HCT116 (cell line): ENCODE data around the gene FSTL4. TPM values are rescaled to one million over a fixed set of nuclear protein-coding genes. Genes with fewer than 3 reads are reported as not detected.

Experiments used
- ATAC-seq: fragments of 200-7000 bp; cut with Tn5 transposase; 2 replicates; pipeline ENCODE4 v1.9.1; 2020; ENCODE audit warnings: mild to moderate bottlenecking, moderate library complexity
- BruUV-seq: library from RNA; stranded (reverse); fragments of 400-500 nt; replicated peaks from 2 replicates; lab custom pipeline; 2021; lab: Mats Ljungman, UMichigan
- CTCF ChIA-PET: fragments of 300-600 bp; sonication (Branson Sonifier 250); formaldehyde crosslinking; loops from one replicate; lab custom pipeline; 2021; ENCODE audit warnings: antibody characterized with exemption; lab: Charles Lee
- POLR2A ChIA-PET: fragments of 300-600, 350-600 bp; sonication (Branson Sonifier 250); formaldehyde crosslinking; loops from one replicate; lab custom pipeline; 2021; ENCODE audit warnings: antibody characterized with exemption; lab: Charles Lee
- RAD21 ChIA-PET, 2 experiments: fragments of 300-600 bp; sonication (Branson Sonifier 250); formaldehyde crosslinking; loops; one replicate each; lab custom pipeline; 2023; ENCODE audit warnings: low total read pairs in 2 of 2; ENCODE audit not compliant: uncharacterized antibody in 2 of 2, unreplicated experiment in 2 of 2, low non-redundant PET in 1 of 2; lab: Charles Lee
- DNase-seq: peaks from one replicate; pipeline ENCODE4 v3.0.0-alpha.2; 2010; ENCODE audit warnings: low read depth, low spot score
- H2AFZ ChIP-seq: fragments of 200-600 bp; shearing (Covaris generic), sonication (generic); 2 replicates; pipeline ENCODE4 v1.6.1; 2017; ENCODE audit warnings: low read depth, mixed run types, mixed read lengths, antibody characterized with exemption, low read length; ENCODE audit not compliant: poor library complexity, severe bottlenecking
- H3K27ac ChIP-seq: 2 replicates; pipeline ENCODE4 v1.5.1; 2012; ENCODE audit warnings: low read depth, low read length
- H3K27me3 ChIP-seq: fragments of 200-600 bp; sonication (generic); 2 replicates; pipeline ENCODE4 v1.6.1; 2016; ENCODE audit warnings: mixed run types, low read length, mixed read lengths; ENCODE audit not compliant: insufficient read depth
- H3K36me3 ChIP-seq, 2 experiments: fragments of 200-500 bp in 1 of 2; fragments of 200-600 bp in 1 of 2; sonication (Bioruptor generic) in 1 of 2; sonication (generic) in 1 of 2; 2 replicates each; pipeline versions ENCODE4 v1.5.1 to v1.6.1; 2014 to 2016; ENCODE audit warnings: low read length in 2 of 2, inconsistent platforms in 1 of 2, mixed read lengths in 1 of 2, mixed run types in 1 of 2; ENCODE audit not compliant: insufficient read depth in 2 of 2, control insufficient read depth in 1 of 2
- H3K4me1 ChIP-seq, 2 experiments: fragments of 200-600 bp in 1 of 2; sonication (generic) in 1 of 2; 2 replicates each; pipeline versions ENCODE4 v1.5.1 to v1.6.1; 2012 to 2017; ENCODE audit warnings: low read length in 2 of 2, inconsistent platforms in 1 of 2, mild to moderate bottlenecking in 1 of 2, mixed read lengths in 1 of 2, mixed run types in 1 of 2, moderate library complexity in 1 of 2; ENCODE audit not compliant: insufficient read depth in 2 of 2, control insufficient read depth in 1 of 2
- H3K4me2 ChIP-seq: fragments of 200-600 bp; sonication (generic); 2 replicates; pipeline ENCODE4 v1.6.1; 2017; ENCODE audit warnings: mixed run types, low read length, mixed read lengths
- H3K4me3 ChIP-seq, 2 experiments: fragments of 200-600 bp in 1 of 2; sonication (generic) in 1 of 2; replicated peaks in 1 of 2; 2 replicates each; pipeline ENCODE4 v1.5.1; 2011 to 2016; ENCODE audit warnings: low read length in 2 of 2, control low read depth in 1 of 2, low read depth in 1 of 2, mild to moderate bottlenecking in 1 of 2, mixed read lengths in 1 of 2, mixed run types in 1 of 2
- H3K79me2 ChIP-seq: fragments of 200-600 bp; sonication (generic); 2 replicates; pipeline ENCODE4 v1.6.1; 2017; ENCODE audit warnings: mild to moderate bottlenecking, mixed run types, low read length, moderate library complexity, mixed read lengths; ENCODE audit not compliant: insufficient read depth
- H3K9ac ChIP-seq: fragments of 200-600 bp; sonication (generic); 2 replicates; pipeline ENCODE4 v1.6.1; 2016; ENCODE audit warnings: low read length, mixed read lengths
- H3K9me2 ChIP-seq: fragments of 200-600 bp; sonication (generic), shearing (Covaris generic); 2 replicates; pipeline ENCODE4 v1.6.1; 2017; ENCODE audit warnings: mixed run types, mild to moderate bottlenecking, moderate library complexity; ENCODE audit not compliant: insufficient read depth
- H3K9me3 ChIP-seq, 2 experiments: fragments of 200-500 bp in 1 of 2; fragments of 200-600 bp in 1 of 2; sonication (Bioruptor generic) in 1 of 2; sonication (generic) in 1 of 2; 2 replicates each; pipeline ENCODE4 v1.6.1; 2014 to 2017; ENCODE audit warnings: low read length in 2 of 2, mixed read lengths in 2 of 2, inconsistent platforms in 1 of 2, low read depth in 1 of 2, mild to moderate bottlenecking in 1 of 2, mixed run types in 1 of 2, moderate library complexity in 1 of 2; ENCODE audit not compliant: control insufficient read depth in 1 of 2, insufficient read depth in 1 of 2
- H4K20me1 ChIP-seq: fragments of 200-600 bp; sonication (generic), shearing (Covaris generic); 2 replicates; pipeline ENCODE4 v1.6.1; 2017; ENCODE audit warnings: mixed run types, mild to moderate bottlenecking, moderate library complexity; ENCODE audit not compliant: insufficient read depth
- CBX3 ChIP-seq: IDR thresholded peaks from 2 replicates; pipeline ENCODE4 v1.6.1; 2012; ENCODE audit warnings: low read depth
- CEBPB ChIP-seq: IDR thresholded peaks from 2 replicates; pipeline ENCODE4 v1.6.1; 2012; ENCODE audit warnings: low read depth
- EGR1 ChIP-seq: IDR thresholded peaks from 2 replicates; pipeline ENCODE4 v1.6.1; 2012; ENCODE audit warnings: low read depth
- ELF1 ChIP-seq: IDR thresholded peaks from 2 replicates; pipeline ENCODE4 v1.6.1; 2012; ENCODE audit warnings: low read depth, borderline replicate concordance
- EZH2 ChIP-seq: fragments of 200-600 bp; sonication (generic); IDR thresholded peaks from 2 replicates; pipeline ENCODE4 v1.6.1; 2017; ENCODE audit warnings: antibody characterized with exemption, mixed run types
- FOSL1 ChIP-seq: IDR thresholded peaks from 2 replicates; pipeline ENCODE4 v1.6.1; 2012; ENCODE audit warnings: low read depth
- JUND ChIP-seq: IDR thresholded peaks from 2 replicates; pipeline ENCODE4 v1.6.1; 2012
- POLR2A ChIP-seq: IDR thresholded peaks from 2 replicates; pipeline ENCODE4 v1.7.0; 2011; ENCODE audit warnings: borderline replicate concordance; ENCODE audit not compliant: insufficient read depth, insufficient read length; ENCODE audit errors: extremely low read depth
- POLR2AphosphoS5 ChIP-seq: IDR thresholded peaks from 2 replicates; pipeline ENCODE4 v1.6.1; 2011; ENCODE audit warnings: mild to moderate bottlenecking, low read depth, low read length, moderate library complexity
- RAD21 ChIP-seq: IDR thresholded peaks from 2 replicates; pipeline ENCODE4 v1.6.1; 2012; ENCODE audit warnings: low read depth, mild to moderate bottlenecking
- SIN3A ChIP-seq: IDR thresholded peaks from 2 replicates; pipeline ENCODE4 v1.6.1; 2012; ENCODE audit warnings: low read depth
- SP1 ChIP-seq: IDR thresholded peaks from 2 replicates; pipeline ENCODE4 v1.6.1; 2012; ENCODE audit warnings: low read depth
- SRF ChIP-seq: IDR thresholded peaks from 2 replicates; pipeline ENCODE4 v1.6.1; 2012; ENCODE audit warnings: low read depth
- YY1 ChIP-seq: IDR thresholded peaks from 2 replicates; pipeline ENCODE4 v1.6.1; 2011; ENCODE audit warnings: low read length, low read depth, moderate library complexity, mild to moderate bottlenecking; ENCODE audit not compliant: insufficient replicate concordance; ENCODE audit errors: extremely low read depth
- ZFX ChIP-seq: fragments of 450-650 bp; IDR thresholded peaks from 2 replicates; pipeline ENCODE4 v1.6.1; 2017
- ZNF274 ChIP-seq: fragments of 200-500 bp; sonication (Bioruptor generic); IDR thresholded peaks from 2 replicates; pipeline ENCODE4 v1.6.1; 2014; ENCODE audit warnings: mild to moderate bottlenecking, low read depth, low read length, inconsistent platforms
- intact Hi-C: fragments of 100-400 bp; cut with micrococcal nuclease; formaldehyde crosslinking; loops from 2 replicates; pipeline ENCODE4 v1.10.0; 2022
- total RNA-seq: library from RNA; stranded (reverse); gene quantifications from one replicate; pipeline ENCODE4 v1.2.1, GENCODE V29; 2021; ENCODE audit not compliant: unreplicated experiment
- TF ChIP-seq, protein P1 (sequence below): IDR thresholded peaks from 2 replicates; pipeline ENCODE4 v1.6.1; 2012

Gene FSTL4
- total RNA-seq, 1 experiment from 2014 or later: 0.37 TPM

DNA sequence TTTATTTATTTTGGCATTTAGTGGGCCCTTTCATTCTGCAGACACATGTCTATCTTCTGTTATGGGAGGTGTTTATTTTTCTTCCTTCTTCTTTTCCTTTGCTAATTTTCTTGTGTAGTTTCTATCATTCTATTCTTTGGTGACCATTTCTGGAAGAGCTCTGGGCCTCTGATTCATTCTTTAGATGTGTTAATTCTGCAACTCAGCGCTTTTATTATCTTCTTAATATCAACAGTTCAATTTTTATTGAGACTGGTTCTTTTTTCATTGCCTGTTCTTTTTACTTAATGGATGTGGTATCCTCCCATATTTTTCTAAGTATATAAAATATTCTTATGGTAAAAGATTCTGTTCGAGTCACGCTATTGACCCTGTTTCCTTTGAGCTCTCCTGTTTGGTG, 448.5 kb downstream of the FSTL4 start:
- no TSS peak for BruUV-seq
- Histone ChIP-seq H3K9ac (no peak overlapping the region), H3K4me2 (no peak overlapping the region), H3K79me2 (no peaks in the 10 kb centered on the region), H2AFZ (no peak overlapping the region), H3K27ac (no peak overlapping the region), H3K27me3 (no peaks in the 10 kb centered on the region)
- ChIA-PET RAD21 (no interaction called here), CTCF (no interaction called here)
- no peak for DNase-seq
- TF ChIP-seq CEBPB: no peak
- TF ChIP-seq RAD21: no peak
- no peak for TF ChIP-seq POLR2AphosphoS5
- TF ChIP-seq YY1: no peak
- no peak for TF ChIP-seq FOSL1
- TF ChIP-seq ZNF274: no peak
- no peak for TF ChIP-seq EGR1
- no peak for TF ChIP-seq JUND
- TF ChIP-seq ZFX: no peak
- TF ChIP-seq POLR2A: no peak
- no peak for TF ChIP-seq CBX3
- no peak for TF ChIP-seq SP1
- TF ChIP-seq, all 23 proteins: peak for 0
- Histone ChIP-seq H4K20me1 (no peaks in the 10 kb centered on the region), H3K9me3 (no peaks in the 10 kb centered on the region), H3K36me3 (no peaks in the 10 kb centered on the region), H3K4me1 (no peaks in the 10 kb centered on the region), H3K9me2 (no peaks in the 10 kb centered on the region), H3K4me3 (no peak overlapping the region)
- POLR2A ChIA-PET: no interaction called here
- ATAC-seq: no peak
- intact Hi-C loops: no loop called here

DNA sequence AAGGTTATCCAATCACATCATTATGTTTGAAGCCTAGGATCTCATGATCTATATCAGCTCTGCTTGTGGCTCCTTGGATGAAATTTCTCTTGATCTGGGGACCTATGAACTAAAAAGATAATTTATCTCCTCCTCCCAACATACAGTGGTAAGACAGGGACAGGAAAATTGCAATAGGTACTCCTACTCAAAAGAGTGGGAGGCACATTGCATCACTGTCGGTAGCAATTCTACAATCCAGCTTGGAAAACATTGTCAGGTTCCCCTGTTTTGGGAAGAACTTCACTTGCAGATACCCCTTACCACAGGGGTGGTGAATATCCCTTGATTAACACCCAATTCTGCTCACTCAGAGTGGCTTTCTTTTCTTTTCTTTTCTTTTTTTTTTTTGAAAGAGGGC, 452.8 kb downstream of the FSTL4 start:
- H3K9ac ChIP-seq: no peak overlapping the region
- CTCF ChIA-PET: no interaction called here
- H2AFZ ChIP-seq: no peak overlapping the region
- RAD21 ChIA-PET: no interaction called here
- H3K4me2 ChIP-seq: no peak overlapping the region
- no peaks in the 10 kb centered on the region for H3K4me1 ChIP-seq
- POLR2A ChIA-PET: no interaction called here
- H3K9me3 ChIP-seq: no peaks in the 10 kb centered on the region
- no TSS peak for BruUV-seq
- no peaks in the 10 kb centered on the region for H4K20me1 ChIP-seq
- no peaks in the 10 kb centered on the region for H3K27me3 ChIP-seq
- ATAC-seq: no peak
- H3K36me3 ChIP-seq: no peaks in the 10 kb centered on the region
- TF ChIP-seq, protein P1, sequence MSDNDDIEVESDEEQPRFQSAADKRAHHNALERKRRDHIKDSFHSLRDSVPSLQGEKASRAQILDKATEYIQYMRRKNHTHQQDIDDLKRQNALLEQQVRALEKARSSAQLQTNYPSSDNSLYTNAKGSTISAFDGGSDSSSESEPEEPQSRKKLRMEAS: no peak
- no peak for TF ChIP-seq FOSL1
- TF ChIP-seq POLR2A: no peak
- TF ChIP-seq EZH2: no peak
- TF ChIP-seq YY1: no peak
- TF ChIP-seq SIN3A: no peak
- no peak for TF ChIP-seq POLR2AphosphoS5
- no peak for TF ChIP-seq ELF1
- TF ChIP-seq SRF: no peak
- TF ChIP-seq ZNF274: no peak
- intact Hi-C loops: no loop called here
- no peaks in the 10 kb centered on the region for H3K79me2 ChIP-seq
- no peak overlapping the region for H3K27ac ChIP-seq
- no peak for DNase-seq
- no peaks in the 10 kb centered on the region for H3K9me2 ChIP-seq
- H3K4me3 ChIP-seq: no peak overlapping the region
